GM18873 (cell line): ENCODE results near the gene EHBP1.

Source experiments
- ATAC-seq: cut with Tn5 transposase; IDR thresholded peaks from one replicate; pipeline ENCODE4 v1.9.1; 2021; ENCODE audit warnings: mild to moderate bottlenecking, moderate library complexity, moderate number of reproducible peaks; ENCODE audit not compliant: unreplicated experiment, low FRiP score

The EHBP1 gene

DNA sequence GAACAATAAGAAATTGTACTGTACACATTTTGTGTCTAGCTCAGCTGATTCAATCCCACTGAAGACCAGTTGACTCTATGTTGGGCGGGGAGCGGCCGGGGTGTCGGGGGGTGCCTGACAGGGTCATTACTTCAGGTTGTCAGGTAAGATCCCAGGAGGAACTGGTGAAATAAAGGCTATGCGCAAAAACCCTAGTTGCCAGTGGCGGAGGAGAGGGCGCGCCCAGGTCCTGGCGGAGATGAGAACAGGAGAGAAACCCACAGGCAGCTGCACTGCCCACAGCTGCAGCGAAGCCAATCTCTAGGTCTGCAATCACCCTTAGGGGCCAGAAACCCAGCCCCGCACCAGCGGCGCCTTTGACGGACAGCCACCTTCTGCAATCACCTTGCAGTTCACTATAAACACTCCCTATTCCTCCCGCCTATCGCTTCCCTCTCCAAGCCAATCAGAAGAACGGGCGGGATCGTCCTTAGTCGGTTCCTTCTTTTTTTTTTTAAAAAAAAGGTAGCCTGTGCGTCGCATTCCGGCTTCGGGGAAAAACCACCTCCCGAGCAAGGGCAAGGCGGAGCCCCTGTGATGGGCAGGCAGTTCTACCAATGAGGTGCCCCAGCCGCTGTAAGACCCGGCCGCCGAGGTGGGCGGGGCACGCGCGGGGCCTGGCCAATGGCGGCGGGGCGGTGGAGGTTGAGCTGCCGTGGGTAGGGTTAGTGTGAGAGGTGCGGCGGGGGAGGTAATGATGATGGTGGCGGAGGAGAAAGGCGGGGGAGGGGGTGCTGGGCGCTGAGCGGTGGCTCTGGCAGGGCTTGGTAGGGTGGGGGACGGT, at the start of gene EHBP1:
Gene EHBP1 (plus strand): TSS at position 707 of the 823 bp plus-strand sequence. CDS start 1,479 bp downstream, outside the sequence.
- ATAC-seq = peak; percentile 98

DNA sequence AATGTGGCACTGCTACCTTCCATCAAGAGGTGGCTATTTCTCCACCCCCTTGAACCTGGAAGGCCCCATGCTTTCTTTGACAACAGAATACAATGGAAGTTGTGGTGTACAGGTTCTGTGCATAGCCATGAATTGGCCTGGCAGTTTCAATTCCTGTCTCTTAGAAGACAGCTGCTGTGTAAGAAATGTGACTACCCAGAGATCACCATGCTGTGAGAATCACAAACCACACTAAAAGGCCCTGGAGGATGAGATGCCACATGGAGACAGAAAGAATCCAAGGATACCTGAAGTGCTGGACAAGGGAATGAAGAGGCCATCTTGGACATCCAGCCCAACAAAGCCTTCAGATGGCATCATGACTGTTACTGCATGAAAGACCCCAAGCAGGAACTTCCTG, 47.7 kb upstream of the EHBP1 start:
- ATAC-seq = no peak

DNA sequence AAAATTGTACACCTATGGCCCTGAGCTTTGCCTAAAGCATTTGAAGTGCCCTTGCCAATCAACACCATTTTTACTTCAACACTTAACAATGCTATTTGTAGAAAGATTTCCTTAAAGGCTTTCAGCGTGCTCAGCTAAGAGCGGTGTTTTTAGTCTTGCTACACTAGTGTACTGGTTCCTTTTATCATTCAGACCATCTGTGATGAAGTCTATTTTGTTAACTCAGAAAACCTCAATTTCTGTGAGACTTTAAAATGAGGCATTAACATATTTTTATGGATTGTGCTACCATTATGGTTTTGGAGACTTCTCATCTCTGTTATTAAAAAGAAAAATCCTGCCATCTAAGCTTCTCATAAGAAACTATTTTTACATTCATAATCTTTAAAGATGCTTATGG, 46.6 kb upstream of the EHBP1 start:
- ATAC-seq = no peak

DNA sequence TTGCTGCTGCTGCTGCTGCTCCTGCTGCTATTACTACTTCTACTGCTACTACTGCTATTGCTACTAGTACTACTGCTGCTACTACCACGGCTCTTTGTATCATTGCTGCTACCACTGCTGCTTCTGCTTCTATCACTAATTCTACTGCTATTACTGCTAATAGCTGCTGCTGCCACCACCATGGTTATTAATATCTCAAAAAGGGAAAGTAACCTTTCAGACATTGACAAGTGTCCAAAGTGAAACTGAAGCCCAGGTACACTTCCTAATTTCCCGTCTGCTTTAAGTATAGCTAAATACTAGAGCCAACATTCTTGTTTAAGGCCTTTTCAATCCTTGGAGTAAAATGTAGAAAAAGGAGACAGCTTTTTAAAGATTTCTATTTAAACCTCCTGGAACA, 45.4 kb upstream of the EHBP1 start:
- ATAC-seq = peak; percentile 85

DNA sequence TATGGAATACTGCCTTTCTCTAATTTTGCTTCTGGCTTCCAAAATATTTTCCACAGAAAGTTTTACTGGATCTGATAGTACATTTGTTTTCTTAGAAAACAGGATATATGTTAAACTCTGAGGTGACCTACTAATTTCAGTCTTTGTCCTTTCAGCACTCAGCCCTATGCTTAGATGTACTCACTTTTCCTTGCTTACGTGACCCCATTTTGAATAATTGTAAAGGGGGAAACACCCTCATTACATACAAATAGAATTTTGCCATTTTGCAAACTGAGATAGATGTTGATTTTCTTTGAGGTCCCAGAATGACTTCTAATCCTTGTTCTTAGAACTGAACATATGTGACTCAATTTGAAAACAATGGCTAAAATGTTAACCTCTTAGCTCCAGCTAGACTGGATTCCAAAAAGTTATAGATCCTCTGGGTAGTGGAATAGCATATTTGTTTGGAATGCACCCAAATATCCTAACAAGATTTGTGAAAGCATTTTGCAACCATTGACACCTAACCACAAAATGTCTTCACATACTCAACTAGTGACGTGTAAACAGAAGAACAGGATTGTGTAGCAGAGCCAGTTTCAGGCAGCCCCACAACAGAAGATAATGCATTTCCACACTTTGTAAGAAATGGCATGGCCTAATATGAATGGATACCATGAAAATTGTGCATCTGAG, 44.8 kb upstream of the EHBP1 start:
- no peak for ATAC-seq

DNA sequence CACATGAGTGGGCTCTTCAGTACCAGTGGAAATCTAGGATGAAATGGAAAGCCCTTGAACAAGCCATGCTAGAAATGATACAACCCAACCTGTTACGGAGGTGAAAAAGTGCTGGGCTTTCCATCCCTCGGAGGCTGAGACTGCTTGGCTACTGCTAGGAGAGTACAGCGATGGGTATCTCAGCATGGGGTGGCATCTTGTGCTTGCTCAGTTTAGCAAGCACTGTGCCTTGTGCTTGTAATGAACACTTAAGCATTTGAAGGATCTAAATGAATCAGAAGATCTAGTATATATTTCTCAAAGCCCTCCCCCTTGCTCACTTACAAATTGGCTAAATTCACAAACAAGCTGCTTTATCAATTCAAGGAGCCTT, 44.3 kb upstream of the EHBP1 start:
- ATAC-seq = no peak

DNA sequence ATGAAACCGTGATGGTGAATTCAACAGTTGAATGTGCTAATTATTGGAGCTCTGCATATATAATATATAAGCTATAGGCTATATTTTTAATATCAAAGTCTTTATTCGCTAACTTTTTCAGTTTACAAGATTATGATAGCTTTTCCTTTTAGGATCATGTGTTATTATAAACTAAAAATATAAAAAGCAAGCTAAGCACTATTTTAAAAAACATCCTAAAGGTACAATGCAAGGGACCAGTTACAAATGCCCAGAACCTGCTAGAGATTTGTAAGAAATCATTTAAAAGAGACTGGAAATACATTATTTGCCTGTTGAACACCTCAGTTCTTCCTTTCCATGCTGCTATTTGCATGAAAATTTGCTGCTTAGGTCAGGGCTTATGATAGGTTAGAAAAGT, 43.4 kb upstream of the EHBP1 start:
- no peak for ATAC-seq

DNA sequence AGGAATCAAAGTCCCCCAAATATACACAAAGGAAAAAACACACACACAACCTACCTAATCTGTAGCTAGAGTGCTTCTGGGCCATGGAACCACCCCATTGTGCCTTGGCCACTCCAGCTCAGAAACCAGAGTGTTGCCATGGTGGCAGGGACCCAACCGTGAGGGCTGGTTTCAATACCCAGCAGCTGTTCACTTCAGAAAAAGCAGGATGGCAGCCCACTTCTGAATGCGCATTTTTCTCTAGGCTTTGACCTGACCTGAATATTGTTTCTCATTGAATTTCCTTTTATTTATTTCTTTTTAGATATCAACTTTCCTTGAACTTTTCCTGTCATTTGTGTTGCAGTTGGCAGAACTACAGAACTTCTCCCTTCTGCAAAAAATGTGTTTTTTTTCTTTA, 43.0 kb upstream of the EHBP1 start:
- ATAC-seq = no peak

DNA sequence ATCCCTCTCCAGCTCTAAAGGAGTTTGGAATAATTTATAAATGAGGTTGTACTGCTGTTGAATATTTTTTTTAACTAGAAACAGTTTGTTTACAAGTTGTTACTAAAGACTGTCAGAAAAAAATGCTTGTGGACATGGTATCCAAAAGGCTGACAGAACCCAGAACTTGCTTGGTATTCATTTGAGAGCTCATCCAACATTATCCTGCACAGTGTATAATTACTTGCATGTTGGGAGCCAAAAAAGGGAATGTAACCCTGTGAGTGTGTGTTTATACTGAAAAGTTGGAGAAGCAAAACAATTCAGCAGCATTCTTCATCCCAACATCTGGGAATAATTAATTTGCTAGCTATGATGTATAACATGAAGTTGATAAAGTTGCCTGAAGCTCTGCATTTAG, 42.1 kb upstream of the EHBP1 start:
- no peak for ATAC-seq

DNA sequence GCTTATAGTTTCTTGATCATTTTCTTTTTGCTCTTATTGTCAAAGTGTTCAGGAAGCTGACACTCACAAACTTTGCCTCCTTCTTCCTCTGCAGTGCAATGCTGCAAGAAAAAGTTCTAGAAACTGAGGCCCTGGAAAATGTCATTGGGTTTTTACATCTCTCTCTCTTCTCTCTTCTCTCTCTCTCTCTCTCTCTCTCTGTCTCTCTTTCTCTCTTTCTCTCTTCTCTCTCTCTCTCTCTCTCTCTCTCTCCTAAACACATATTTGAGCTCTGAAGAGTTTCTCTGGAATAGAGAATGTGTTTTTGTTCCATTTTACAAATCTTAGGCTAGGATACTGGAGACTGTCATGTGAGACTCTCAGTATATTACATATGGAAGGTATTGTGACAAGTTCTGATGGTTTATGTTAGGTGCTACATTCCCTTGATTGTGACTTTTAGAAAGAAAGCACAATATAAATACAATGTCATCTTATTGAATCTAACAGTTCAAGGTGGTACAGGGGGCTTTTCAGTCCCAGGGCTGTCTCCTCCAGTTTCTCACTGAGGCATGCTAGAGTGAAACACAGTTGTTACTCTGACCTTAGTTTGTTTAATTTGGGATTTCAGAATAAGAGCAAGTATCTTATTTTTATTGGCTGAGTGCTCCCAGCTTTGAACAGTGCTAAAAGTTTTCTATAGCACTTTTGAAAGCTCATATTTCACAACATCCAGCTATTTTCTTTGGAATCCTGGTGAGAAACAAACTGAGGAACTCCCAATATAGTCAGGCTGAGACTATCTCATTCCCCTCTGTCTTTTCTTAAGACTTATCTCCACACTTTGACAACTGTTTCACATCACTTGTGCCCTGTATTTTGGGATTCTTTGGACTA, 41.4 kb upstream of the EHBP1 start:
- ATAC-seq = no peak

DNA sequence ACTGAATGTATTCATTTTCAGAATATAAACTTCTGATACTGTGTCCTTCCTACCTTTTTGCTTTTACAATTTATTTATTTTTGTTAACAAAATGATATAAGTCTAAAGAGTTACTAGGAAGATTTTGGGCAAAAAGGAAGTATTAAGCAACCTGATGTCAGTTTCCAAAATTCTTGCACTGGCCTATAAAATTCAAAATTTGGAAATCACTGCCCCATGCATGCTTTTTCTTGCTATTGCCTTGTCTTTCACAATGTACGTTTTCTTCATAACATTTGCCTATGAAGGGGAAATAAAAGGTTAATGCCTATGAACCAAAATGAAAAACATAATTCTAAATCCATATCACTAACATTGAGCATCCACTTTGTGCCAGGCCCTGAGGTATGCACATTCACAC, 40.1 kb upstream of the EHBP1 start:
- ATAC-seq = no peak

DNA sequence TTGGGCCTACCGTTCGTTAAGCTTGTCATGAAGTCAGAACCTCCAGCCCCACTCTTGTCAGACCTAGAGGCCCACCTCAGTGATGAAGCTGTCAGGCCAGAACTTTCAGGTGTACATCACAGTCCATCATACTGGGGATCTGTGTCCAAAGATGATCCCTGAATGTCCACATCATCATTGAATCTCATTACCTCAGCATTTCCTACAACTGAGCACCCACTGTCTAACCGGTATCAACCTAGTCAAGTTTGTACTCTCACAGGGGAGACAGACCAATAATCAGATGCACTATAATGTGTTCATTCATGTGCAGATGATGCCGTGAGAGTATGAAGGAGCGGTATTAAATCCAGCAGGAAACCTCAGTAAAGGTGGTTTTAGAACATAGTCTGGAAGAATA, 36.3 kb upstream of the EHBP1 start:
- ATAC-seq = no peak

DNA sequence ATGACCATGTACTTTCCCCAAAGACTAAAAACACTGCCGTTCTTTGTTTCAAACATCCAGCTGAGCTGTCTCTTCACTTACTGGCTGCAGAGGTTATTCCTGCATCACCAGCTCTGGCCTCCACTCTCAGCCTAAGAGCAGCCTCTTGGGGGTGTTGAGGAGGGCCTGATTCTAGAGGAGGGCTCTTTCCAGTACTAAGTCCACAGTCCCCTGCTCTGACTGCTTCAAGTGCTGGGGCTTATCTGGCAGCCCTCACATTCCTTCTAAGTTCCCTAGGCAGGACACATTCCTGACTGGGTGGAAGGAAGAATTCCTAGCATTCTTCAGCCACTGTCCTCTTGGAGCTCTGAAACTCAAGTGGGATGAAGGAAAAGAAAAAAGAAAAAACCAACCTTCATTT, 32.9 kb upstream of the EHBP1 start:
- no peak for ATAC-seq

DNA sequence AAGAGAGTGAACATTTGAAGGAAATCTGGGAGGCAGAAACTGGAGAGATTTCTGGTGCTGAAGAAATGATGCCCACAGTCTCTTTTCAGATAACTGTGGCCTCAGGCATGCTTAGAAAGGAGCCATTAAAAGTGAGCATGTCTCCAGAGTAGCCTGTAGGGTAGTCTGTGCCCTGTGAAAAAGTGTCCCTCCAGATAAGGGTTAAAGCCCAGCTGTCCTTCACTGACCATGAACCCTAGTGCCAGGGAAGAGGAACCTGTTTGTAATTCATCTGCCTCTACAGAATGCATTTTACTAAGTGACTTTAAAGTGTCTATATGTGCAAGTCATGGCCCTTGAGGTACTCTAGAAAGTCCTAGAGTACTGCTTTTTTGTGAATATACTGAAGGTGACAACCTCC, 30.5 kb upstream of the EHBP1 start:
- no peak for ATAC-seq

DNA sequence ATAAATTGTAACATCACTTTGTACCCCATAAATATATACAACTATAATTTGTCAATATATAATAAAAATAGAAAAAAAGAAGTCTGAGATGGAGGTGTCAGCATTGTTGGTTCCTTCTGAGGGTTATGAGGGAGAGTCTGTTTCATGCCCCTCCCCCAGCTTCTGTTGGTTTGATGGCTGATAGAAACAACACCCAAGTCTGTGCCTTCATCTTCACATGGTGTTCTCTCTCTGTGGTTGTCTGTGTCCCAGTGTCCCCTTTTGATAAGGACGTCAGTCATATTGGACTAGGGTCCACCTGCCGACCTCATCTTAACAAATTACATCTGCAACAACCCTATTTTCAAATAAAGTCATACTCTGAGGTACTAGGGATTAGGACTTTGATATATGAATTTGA, 20.3 kb upstream of the EHBP1 start:
- ATAC-seq = no peak

DNA sequence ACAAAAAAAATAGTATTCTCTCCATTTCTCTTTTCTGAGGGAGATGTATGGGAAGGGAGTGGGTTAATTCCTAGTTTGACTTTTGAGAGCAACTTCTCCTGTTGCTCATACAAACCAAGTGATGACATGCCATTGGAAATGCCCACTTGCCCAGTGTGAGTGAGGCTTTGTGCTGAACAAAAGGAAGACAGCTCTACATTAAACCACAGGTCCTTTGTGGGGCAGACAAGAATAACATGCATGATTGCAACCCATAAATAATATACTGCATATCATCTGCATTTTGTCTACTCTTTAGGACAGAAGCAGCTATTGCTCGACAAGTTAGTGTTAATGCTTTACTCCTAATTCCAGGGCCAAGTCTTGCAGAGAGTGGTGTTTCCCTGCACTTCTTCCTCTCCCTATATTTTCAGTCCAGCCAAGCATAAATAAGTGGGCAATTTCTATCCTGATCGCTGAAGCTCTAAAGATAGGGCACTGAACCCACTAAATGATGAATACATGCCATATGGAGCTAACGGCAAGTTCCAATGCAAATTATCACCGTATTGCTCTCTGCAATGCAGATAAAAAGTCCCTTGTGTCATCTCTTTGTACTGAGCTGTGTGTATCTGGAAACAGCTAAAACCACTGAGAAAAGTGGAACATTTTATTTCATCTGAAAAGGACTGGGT, 19.4 kb upstream of the EHBP1 start:
- no peak for ATAC-seq

DNA sequence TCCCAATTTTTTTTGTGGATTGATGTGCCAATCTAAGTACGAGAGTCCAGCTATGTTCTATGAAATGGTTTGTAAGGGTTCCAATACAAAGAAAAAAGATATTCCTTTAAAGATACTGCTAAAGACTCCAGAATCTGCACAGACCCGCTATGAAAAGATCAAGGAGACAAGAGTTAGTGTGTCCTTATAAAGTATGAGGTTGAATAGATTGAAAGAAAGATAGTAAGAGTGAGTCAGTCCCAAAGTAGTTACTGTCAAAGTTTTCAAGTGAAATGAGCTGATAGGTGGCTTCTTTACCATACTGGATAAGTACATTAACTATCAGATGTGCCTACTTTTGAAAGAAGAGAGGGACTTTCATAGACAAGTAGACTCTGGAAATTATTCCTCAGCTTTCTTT, 17.9 kb upstream of the EHBP1 start:
- no peak for ATAC-seq

DNA sequence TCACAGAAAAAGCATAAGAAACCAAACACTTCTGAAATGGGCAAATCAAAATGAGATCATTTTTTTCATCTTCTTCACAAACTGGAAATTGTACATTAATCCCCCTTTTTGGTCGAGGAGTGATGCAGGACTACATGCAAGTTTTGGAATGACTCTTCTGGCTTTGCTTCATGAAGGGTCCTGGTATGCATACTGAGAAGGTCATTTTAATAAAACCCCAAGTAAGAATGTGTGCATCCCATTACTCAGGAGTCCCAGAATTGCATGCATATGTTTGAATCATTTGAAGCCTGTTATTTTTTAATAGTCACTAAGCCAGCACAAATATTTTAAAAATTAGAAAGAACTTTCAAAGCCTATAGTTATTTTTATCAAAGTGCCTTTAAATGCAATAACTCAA, 16.7 kb upstream of the EHBP1 start:
- no peak for ATAC-seq

DNA sequence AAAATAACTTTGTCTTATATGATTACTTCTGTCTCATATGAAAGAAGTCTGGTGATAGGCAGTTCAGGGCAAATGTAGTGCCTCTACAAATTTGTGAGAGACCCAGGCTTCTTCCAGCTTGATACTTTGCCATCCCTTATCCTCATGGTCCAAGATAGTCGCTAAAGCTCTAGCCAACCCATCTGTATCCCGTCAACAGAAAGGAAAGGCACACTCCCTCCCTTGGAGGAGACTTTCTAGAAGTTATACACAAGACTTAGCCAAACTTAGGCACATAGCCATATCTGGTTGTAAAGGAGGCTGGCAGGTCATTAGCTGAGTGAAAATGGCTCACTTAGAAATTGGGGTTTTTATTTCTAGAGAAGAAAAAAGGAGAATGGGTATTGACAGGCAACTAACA, 14.3 kb upstream of the EHBP1 start:
- ATAC-seq = no peak

DNA sequence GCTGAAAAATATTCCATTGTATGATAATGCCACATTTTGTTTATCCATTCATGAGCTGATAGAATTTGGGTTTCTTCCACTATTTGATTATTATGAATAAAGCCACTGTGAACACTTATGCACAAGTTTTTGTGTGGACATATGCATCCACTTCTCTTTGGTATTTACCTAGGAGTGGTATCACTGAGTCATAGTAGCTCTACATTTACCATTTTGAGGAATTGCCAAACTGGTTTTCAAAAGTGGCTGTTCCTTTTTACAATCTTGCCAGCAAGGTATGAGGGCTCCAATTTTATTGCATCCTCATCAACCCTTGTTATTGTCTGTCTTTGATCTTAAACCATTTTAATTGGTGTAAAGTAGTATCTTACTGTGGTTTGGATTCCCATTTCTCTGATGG, 13.3 kb upstream of the EHBP1 start:
- no peak for ATAC-seq

DNA sequence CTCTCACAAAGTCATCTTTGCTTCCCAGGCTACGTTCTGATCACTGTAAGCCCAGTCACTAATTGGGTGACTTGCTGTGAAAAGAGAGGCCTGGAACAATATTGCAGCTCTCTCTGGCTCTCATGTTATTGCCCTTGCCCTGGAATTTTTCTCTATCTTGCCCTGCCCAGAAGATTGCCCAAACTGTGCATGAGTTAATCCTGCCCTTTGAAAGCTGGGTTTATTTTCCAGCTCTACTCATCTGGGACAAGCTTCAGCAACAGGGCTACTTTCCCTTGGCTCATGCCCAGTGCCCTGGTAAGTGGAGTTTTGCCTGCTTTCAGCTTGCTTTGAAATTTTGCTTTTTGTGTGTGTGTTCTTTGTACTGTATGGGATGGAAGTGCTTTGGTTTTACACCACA, 6.9 kb upstream of the EHBP1 start:
- no peak for ATAC-seq
